HG02588 (cell line): ENCODE measurements around the gene CNPY4.

Experiments used
- ATAC-seq: cut with Tn5 transposase; IDR thresholded peaks from one replicate; pipeline ENCODE4 v1.9.1; 2021; ENCODE audit warnings: mild to moderate bottlenecking, moderate library complexity; ENCODE audit not compliant: unreplicated experiment

The CNPY4 gene

DNA sequence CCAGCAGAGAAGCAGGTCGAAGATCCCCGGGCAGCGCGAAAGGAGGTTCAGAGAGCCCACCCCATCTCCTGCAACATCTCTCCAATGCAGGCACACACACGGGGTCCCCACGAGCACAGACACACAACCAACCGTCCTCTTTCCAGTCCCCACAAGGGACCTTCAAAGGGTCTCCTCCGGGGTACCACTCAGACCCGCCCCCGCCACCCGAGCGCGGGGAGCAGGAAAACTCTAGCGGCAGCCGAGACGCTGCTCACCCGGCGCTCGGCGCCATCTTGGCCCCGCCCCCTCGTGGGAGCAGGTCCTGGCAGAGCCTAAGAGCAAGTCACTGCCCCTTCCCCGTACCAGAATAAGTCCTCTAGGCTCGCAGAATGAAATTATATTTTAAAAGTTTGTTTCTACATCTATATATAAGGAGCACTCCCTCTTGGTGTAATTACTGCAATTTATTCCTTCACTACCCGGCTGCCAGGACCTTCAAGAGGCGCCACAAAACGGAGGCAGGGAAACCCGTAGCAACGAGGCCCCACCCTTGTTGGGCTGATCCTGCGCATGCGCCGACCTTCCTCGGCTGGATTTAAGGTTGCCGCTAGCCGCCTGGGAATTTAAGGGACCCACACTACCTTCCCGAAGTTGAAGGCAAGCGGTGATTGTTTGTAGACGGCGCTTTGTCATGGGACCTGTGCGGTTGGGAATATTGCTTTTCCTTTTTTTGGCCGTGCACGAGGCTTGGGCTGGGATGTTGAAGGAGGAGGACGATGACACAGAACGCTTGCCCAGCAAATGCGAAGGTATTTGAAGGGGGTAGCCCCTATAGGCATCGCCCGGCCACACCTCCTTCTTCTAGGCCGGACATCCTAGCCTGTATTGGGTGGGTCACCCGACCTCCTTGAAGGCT lies at the start of gene CNPY4, which contains the start of gene TAF6:
Gene CNPY4, plus strand, starts transcription at position 563 of the 898 bp plus-strand sequence. Its CDS starts 111 bp downstream, at position 674.
Gene TAF6, minus strand, starts transcription at position 287 of the 898 bp plus-strand sequence. CDS start 5,149 bp downstream, outside the sequence.
- ATAC-seq = peak; percentile 74

DNA sequence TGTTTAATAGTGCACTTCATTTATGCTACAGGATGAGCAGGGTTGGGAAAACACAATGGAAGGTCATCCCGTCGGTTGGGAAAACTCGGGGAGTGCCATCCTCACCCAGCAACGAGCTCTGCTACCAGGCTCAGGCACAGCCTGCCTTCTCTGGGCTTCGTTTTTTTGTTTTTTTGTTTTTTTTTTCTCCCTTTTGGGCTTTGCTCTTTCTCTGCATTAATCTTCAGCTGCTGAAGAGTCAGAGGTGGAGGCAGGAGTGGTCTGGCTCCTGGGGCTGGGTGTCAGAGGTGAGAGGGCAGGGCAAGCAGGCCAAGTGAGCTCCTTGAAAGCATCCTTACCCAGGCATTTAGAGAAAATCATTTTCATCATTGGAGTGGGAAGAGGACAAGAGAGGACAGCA lies 49.4 kb upstream of the CNPY4 start:
- no peak for ATAC-seq

- no peak for ATAC-seq
Observed at GRCh38 chr7:100071018-100071723, 48.3 kb upstream of the CNPY4 start.

DNA sequence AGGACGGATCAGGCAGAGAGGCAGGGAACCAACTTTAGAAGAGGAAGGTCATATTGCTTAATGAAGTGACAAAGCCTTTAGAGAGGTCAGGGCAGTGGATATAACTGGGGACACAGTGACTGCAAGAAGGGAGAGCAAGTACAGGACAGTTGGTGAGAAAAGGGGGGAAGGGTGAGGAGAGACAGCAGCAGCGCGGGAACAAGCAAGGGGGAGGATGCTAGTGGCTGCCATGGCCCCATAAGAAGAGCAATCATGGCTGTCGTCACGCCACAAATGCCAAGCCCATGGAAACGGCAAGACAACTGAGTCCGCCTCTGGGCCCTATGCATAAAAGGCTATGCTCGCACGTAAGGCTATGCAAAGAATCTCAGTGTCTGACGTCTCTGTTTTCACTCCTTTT lies 47.0 kb upstream of the CNPY4 start:
- ATAC-seq = no peak

DNA sequence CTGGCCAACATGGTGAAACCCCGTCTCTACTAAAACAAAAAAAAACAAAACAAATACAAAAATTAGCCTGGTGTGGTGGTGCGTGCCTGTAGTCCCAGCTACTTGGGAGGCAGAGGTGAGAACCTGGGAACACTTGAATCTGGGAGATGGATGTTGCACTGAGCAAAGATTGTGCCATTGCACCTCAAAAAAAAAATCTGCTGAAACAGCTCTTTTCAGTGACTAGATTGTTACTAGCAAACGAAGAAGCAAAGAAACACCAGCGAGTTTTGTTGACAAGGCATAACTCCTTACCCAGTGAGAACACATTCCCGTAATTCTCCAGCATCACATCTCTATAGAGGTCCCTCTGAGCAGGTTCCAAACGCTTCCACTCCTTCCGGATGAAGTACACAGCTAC lies 44.6 kb upstream of the CNPY4 start:
- ATAC-seq = no peak

GRCh38 chr7:100075418-100075817 lies 44.0 kb upstream of the CNPY4 start:
- ATAC-seq = no peak

GRCh38 chr7:100077205-100077604 lies 42.2 kb upstream of the CNPY4 start:
- ATAC-seq = no peak

GRCh38 chr7:100079024-100079560 lies 40.3 kb upstream of the CNPY4 start:
- ATAC-seq = no peak

DNA sequence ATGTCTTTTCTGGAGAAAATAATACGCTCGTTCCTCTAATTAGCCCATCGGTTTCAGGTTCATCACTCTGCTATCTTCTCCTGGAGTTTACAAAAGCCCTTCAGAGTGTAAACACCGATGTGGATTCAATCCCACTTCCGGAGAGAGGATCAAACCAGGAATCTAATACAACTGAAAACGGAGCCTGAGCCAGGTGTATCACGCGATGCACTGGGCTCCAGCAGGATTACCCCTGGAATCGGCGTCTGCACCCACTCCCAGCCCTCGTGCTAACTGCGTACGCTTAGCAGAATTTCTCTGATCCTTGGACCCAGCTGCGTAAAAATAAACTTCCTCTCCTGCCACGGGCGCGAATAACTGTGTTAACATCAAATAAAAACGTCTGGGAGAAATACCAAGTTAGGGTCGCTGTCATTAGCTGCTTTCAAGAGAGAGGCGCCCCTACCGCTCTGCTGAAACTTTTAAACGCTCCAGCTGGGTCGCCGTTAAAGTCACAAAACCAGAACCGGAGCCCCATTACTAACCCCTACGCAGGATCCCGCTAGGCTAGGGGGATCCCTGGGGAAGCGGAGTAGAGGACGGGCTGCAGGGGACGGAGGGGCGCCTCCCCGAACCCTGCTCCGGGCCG lies 38.4 kb upstream of the CNPY4 start:
- ATAC-seq = no peak

DNA sequence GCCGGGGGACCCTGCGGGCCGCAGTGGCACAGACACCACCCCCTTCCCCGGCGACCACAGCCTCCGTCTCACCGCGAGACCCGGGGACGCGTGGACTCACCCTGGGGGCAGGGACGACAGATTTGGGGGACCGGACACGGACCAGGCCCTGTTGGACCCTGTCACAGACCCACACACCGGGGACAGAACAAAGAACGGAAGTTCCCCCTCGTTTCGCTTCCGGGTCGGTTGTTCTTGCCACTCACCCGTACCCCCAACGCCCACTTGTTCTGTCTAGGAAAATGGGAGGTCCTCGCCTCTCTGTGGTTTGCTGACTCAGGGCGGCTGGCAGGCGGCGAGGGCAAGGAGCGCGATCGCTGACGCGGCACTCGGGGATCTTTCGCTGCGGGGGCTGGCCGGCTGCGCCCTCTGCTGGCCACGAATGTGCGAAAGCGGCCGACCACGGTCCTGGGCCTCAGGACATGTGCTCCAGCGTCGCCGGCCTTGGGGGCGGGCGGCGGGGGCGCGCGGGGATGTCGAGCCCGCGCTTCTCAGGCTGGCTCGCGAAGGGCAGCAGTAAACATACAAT lies 37.8 kb upstream of the CNPY4 start, which contains the start of gene ZNF3:
Gene ZNF3, minus strand, starts transcription at position 189 of the 568 bp plus-strand sequence. CDS start 4,366 bp downstream, outside the sequence.
- peak; percentile 82 for ATAC-seq

GRCh38 chr7:100082978-100083377 lies 36.5 kb upstream of the CNPY4 start:
- no peak for ATAC-seq

- no peak for ATAC-seq
Observed at GRCh38 chr7:100085515-100085914, 33.9 kb upstream of the CNPY4 start.

DNA sequence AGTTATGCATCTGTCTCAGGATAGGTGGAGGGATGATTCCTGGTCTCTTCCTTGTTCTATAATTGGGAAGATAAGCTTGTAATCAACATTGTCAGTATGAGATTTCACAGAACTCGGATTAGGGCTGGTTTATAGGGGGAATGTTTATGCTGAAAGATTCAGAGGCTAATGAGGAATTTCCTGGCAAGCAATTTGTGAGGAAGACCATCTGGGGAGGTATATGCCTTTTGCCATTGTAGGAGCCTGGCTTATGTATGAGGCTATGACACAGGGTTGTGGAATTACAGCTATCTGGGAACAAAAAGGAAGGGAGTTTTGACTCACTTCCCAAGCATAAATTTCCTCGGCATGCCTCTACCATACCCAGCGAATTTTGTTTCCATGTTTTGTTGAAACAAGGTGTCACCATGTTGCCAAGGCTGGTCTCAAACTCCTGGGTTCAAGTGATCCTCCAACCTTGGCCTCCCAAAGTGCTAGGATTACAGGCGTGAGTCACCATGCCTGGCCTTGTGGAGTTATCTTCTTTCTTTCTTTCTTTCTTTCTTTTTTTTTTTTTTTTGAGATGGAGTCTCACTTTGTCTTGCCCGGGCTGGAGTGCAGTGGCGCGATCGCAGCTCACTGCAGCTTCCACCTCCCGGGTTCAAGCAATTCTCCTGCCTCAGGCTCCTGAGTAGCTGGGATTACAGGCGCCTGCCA lies 32.2 kb upstream of the CNPY4 start:
- ATAC-seq = no peak

- ATAC-seq = peak; percentile 16
Observed at GRCh38 chr7:100088095-100088620, 31.3 kb upstream of the CNPY4 start.

DNA sequence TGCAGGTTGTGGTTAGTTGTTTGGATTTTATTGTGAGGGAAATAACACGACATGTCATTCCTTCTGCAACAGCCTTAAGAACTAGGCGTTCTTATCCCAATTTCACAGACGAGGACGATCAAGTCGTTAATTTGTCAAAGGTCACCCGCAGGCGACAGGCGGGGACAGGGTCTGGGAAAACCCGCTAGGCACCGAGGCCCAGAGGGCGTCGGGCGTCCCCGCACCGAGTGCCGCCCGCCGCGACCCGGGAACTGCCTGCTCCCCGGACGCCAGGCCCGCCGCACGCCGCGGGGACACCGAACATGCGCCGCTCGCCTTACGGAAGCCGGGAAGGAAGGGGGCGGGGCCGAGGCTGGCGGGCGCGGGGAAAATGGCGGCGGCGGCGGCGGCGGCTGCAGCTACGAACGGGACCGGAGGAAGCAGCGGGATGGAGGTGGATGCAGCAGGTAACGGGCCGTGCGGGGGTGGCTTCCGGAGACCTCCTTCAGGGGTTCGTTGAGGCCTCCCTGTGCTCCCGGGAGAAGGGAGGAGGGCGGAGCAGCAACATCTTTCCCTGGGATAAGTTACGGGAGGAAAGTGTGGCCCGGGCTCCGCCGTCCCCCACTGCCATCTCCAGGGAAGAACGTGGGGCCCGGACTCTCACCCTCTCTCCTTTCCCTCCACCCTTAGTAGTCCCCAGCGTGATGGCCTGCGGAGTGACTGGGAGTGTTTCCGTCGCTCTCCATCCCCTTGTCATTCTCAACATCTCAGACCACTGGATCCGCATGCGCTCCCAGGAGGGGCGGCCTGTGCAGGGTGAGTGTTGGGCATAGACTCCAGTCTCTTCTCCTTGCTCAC lies 30.6 kb upstream of the CNPY4 start, which contains the start of gene COPS6:
Gene COPS6, plus strand, starts transcription at position 349 of the 837 bp plus-strand sequence. Its CDS starts 22 bp downstream, at position 371.
- ATAC-seq = peak; percentile 67

DNA sequence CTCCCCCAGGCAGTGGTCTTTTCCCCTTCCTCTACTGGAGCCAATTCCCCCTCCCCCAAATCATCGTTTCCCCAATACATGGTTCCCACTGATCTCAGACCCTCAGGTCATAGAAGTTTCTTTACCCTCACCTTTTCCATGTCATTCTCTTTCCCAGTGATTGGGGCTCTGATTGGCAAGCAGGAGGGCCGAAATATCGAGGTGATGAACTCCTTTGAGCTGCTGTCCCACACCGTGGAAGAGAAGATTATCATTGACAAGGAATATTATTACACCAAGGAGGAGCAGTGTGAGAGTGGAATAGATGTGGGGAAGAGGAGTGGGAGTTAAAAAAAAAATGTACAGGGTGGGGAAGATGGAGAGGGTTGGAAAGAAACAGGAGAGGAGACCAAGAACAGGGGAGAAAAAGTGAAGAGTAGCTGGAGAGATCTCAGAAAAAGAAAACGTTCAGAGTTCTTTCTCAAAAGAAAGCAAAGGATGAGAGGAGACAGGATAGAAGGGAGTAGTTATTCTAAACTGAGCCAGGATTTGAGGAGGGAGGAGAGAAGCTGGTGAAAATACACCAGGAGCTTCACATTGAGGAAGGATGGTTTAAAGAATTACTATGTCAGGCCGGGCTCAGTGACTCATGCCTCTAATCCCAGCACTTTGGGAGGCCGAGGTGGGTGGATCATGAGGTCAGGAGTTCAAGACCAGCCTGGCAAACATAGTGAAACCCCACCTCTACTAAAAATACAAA lies 29.8 kb upstream of the CNPY4 start:
- ATAC-seq = no peak

DNA sequence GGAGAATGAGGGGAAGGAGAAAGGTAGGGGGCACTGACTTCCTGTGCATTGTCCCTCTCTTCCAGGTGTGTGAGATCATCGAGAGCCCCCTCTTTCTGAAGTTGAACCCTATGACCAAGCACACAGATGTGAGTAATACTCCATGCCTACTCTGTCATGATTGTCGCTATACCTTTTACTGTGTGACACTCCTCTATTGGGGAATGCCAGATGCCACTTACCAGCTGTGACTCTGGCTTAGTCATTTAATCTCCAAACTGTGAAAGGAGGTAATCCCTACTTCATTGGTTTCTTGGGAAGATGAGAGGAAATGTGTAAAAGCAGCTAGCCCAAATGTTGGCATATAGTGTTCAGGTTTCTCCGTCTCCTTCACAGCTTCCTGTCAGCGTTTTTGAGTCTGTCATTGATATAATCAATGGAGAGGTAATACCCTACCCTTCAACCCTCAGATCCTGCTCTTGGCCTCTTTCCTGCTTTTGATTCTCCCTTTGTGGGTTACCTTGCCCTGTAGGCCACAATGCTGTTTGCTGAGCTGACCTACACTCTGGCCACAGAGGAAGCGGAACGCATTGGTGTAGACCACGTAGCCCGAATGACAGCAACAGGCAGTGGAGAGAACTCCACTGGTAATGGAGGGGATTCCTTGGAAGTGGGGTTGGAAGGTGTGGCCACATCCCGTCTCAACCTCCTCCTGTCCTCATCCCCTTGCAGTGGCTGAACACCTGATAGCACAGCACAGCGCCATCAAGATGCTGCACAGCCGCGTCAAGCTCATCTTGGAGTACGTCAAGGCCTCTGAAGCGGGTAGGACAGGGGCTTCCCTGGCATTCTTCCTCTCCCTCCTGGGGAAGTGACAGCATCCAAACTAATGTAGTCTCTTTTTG lies 28.7 kb upstream of the CNPY4 start:
- ATAC-seq = no peak
